Breast epithelium (tissue), 4 donors: Measurements from ENCODE around the gene KRTAP4-7. TPM values are rescaled to one million over a fixed set of nuclear protein-coding genes. Genes with fewer than 3 reads are reported as not detected.
"Not testable (repeated sequence)": the region's sequence is repeated elsewhere in the genome, so short reads cannot be mapped to it uniquely, and the experiment has no call there.

Source experiments
- DNase-seq, 2 donors: peaks; one replicate each; pipeline ENCODE4 v3.0.0-alpha.2; 2019; ENCODE audit warnings: low spot score in 2 of 2
- H3K27ac ChIP-seq, 2 donors: fragments of 200-600 bp; sonication (generic) in 1 of 2; one replicate each; pipeline ENCODE4 v1.5.1; 2016 to 2019; ENCODE audit warnings: mild to moderate bottlenecking in 1 of 2
- H3K27me3 ChIP-seq, 2 donors: fragments of 200-600 bp; sonication (generic) in 1 of 2; one replicate each; pipeline versions ENCODE4 v1.5.1 to v1.6.0; 2017 to 2019; ENCODE audit warnings: control low read depth in 1 of 2, mild to moderate bottlenecking in 1 of 2
- H3K36me3 ChIP-seq: fragments of 200-600 bp; one replicate; pipeline ENCODE4 v1.5.1; 2019
- H3K4me1 ChIP-seq, 2 donors: fragments of 200-600 bp; sonication (generic); one replicate each; pipeline ENCODE4 v1.5.1; 2016 to 2019; ENCODE audit warnings: control low read depth in 1 of 2
- H3K4me3 ChIP-seq, 3 donors: fragments of 200-600 bp; sonication (generic); 1 replicate in 2 of 3; 2 replicates in 1 of 3; pipeline ENCODE4 v1.5.1; 2016 to 2019; ENCODE audit warnings: mild to moderate bottlenecking in 3 of 3, moderate library complexity in 2 of 3
- H3K9me3 ChIP-seq, 2 donors: fragments of 200-600 bp; sonication (generic) in 1 of 2; one replicate each; pipeline ENCODE4 v1.5.1; 2016 to 2019; ENCODE audit warnings: control low read depth in 1 of 2
- POLR2A ChIP-seq: fragments of 450-650 bp; IDR thresholded peaks from one replicate; pipeline ENCODE4 v1.6.1; 2016; ENCODE audit warnings: antibody characterized with exemption, mild to moderate bottlenecking, moderate library complexity
- POLR2AphosphoS5 ChIP-seq, 3 donors: sonication (generic); formaldehyde crosslinking; IDR thresholded peaks; one replicate each; pipeline ENCODE4 v1.6.1; 2017; ENCODE audit warnings: antibody characterized with exemption in 3 of 3
- intact Hi-C: fragments of 100-400 bp; cut with DNase I; formaldehyde crosslinking; loops from one replicate; pipeline ENCODE4 v1.15.1; 2023; ENCODE audit warnings: low total_unique reads
- total RNA-seq, 3 donors: library from RNA; depleted of rRNA; stranded (reverse); fragments of >200 nt; gene quantifications; one replicate each; pipeline ENCODE4 v1.1.0, GENCODE V29; 2016
- TF ChIP-seq, protein P1 (sequence below), 3 donors: fragments of 450-650 bp; IDR thresholded peaks; one replicate each; pipeline ENCODE4 v1.5.1; 2016 to 2017; ENCODE audit warnings: antibody characterized with exemption in 3 of 3, mild to moderate bottlenecking in 3 of 3, moderate library complexity in 3 of 3

The KRTAP4-7 gene
- total RNA-seq, 3 donors from 2014 or later: not detected

DNA sequence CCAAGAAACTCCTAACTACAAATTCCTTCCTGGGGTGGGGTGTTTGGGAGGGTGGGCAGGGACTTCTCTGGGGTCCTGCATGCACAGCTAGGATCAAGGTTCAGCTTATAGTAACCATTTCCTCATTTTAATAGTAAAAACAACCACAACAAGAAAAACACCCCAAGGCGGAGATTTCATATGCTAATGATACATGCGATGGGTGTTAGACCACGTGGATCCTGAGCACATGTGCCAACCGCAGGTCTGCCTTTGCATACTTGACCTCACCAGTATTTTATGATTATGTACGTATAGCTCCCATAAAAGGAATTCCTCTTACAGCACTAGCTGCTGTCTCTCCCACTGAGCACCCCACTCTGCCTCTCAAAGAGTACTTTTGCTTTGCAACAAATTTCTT, 32.3 kb downstream of the KRTAP4-7 start:
- DNase-seq: no peak
- no peaks in the 10 kb centered on the region for H3K9me3 ChIP-seq
- TF ChIP-seq, protein P1, sequence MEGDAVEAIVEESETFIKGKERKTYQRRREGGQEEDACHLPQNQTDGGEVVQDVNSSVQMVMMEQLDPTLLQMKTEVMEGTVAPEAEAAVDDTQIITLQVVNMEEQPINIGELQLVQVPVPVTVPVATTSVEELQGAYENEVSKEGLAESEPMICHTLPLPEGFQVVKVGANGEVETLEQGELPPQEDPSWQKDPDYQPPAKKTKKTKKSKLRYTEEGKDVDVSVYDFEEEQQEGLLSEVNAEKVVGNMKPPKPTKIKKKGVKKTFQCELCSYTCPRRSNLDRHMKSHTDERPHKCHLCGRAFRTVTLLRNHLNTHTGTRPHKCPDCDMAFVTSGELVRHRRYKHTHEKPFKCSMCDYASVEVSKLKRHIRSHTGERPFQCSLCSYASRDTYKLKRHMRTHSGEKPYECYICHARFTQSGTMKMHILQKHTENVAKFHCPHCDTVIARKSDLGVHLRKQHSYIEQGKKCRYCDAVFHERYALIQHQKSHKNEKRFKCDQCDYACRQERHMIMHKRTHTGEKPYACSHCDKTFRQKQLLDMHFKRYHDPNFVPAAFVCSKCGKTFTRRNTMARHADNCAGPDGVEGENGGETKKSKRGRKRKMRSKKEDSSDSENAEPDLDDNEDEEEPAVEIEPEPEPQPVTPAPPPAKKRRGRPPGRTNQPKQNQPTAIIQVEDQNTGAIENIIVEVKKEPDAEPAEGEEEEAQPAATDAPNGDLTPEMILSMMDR (IDR thresholded peaks at IDR 0.05): no peak
- TF ChIP-seq POLR2A (no peak), POLR2AphosphoS5 (IDR thresholded peaks at IDR 0.05) (no peak)
- no peaks in the 10 kb centered on the region for H3K4me1 ChIP-seq
- no peak overlapping the region for H3K4me3 ChIP-seq
- H3K27ac ChIP-seq: no peak overlapping the region
- H3K36me3 ChIP-seq: no peaks in the 10 kb centered on the region
- H3K27me3 ChIP-seq: no peaks in the 10 kb centered on the region
- intact Hi-C loops: no loop called here

DNA sequence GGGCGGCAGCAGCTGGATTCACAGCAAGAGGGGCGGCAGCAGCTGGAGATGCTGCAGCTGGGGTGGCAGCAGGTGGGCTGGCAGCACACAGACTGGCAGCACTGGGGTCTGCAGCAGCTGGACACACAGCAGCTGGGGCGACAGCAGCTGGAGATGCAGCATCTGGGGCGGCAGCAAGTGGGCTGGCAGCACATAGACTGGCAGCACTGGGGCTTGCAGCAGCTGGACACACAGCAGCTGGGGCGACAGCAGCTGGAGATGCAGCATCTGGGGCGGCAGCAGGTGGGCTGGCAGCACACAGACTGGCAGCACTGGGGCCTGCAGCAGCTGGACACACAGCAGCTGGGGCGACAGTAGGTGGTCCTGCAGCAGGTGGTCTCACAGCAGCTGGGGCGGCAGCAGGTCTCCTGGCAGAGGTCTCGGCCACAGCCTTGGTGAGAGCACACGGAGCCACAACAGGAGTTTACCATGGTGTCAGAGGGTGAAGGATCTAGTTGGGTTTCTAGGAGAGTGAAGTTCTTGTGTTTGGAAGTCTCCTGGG, 34.0 kb downstream of the KRTAP4-7 start, which contains the start of gene KRTAP4-11:
KRTAP4-11 (minus strand) TSS at position 528 of the 541 bp plus-strand sequence; CDS start at position 470, 58 bp downstream.
- H3K27ac ChIP-seq, H3K4me3 ChIP-seq, H3K4me1 ChIP-seq, H3K9me3 ChIP-seq, H3K36me3 ChIP-seq, intact Hi-C loops, H3K27me3 ChIP-seq, DNase-seq: not testable (repeated sequence)

DNA sequence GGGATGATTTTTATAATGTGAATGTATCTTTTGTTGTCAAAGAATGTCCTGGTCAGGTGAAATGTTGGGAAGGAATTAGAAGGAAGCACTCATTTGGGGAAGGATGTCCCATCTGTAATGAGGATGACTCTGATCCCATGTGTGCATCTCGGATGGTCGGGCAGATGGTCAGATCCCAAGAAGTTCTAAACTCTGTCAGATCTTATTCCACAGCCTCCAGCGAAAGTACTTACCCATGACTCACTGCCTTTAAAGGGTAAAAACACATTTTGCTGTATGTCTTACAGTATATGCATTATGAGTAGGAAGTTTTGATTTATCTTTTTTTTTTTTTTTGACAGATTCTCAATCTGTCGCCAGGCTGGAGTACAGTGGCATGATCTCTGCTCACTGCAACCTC, 34.8 kb downstream of the KRTAP4-7 start:
- Histone ChIP-seq H3K27ac (no peak overlapping the region), H3K9me3 (no peaks in the 10 kb centered on the region), H3K27me3 (no peaks in the 10 kb centered on the region), H3K36me3 (no peaks in the 10 kb centered on the region), H3K4me3 (no peak overlapping the region), H3K4me1 (no peaks in the 10 kb centered on the region)
- DNase-seq: no peak
- intact Hi-C loops: no loop called here
- TF ChIP-seq, protein P1 (IDR thresholded peaks at IDR 0.05): no peak
- no peak for TF ChIP-seq POLR2AphosphoS5 (IDR thresholded peaks at IDR 0.05)
- TF ChIP-seq POLR2A: no peak

DNA sequence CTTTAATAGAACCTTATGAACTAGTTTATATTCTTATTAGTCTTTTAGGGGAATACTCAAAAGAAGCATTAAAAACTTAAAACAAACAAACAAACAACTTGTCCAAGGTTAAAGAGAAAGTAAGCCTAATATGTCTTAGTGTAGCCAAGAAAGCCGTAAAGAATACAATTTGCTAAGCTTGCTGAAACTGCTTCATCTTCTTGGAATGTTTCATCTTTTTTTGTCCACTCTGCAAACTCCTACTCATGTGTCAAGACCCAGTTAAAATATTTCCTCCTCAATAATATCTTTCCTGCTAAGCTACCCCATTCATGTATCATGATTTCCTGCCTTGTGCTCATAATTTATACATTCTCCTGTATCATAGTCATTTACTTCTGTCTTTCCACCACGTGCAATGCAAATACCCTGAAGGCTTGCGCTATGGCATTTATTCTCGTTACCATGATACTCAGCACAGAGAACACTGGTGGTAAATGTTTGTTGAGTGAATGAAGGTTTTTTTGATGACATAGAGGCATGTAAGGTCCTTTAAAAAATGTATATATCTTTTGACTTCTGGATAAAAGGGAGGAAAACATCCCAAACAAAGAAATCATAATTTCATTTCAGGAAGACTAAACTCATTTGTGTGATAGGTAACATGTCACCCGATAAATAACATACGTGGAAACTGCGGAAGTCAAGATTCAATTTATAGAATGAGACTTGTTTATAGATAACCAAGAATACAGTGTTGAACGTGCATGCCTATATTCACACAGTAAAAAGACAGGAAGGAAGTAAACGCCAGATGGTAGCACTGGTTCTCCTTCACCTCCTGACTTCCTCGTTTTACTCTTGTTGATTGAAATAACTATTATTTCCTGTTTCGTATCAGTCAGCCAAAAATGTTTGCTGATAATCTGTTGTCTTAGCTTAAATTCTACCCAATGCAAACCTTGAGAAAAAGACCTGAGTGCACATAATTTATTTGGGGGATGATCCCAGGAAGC, 36.0 kb downstream of the KRTAP4-7 start:
- H3K4me1 ChIP-seq, H3K4me3 ChIP-seq, H3K36me3 ChIP-seq, H3K27me3 ChIP-seq, H3K27ac ChIP-seq, DNase-seq, H3K9me3 ChIP-seq, intact Hi-C loops: not testable (repeated sequence)

DNA sequence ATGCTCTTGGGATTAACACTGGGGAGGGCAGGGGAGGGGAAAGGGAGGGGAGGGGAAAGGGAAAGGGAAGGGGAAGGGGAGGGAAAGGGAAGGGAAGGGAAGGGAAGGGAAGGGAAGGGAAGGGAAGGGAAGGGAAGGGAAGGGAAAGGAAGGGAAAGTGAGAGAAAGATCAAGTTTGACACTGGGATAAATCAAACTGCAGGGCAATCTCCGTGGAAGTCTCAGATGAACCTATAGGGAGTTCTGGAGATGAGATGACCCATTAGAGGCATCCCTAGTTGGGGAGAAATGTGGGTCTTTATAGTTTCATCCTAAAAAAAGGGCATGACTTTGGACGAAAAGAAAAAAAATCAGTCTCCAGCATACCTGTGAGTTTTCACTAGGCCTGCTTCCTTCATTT, 37.8 kb downstream of the KRTAP4-7 start:
- no peak for DNase-seq
- H3K27me3 ChIP-seq: no peaks in the 10 kb centered on the region
- no peaks in the 10 kb centered on the region for H3K4me1 ChIP-seq
- TF ChIP-seq POLR2A (no peak), POLR2AphosphoS5 (IDR thresholded peaks at IDR 0.05) (no peak)
- TF ChIP-seq, protein P1 (IDR thresholded peaks at IDR 0.05): no peak
- no peak overlapping the region for H3K27ac ChIP-seq
- H3K4me3 ChIP-seq: no peak overlapping the region
- no peaks in the 10 kb centered on the region for H3K9me3 ChIP-seq
- intact Hi-C loops: no loop called here
- H3K36me3 ChIP-seq: no peaks in the 10 kb centered on the region

DNA sequence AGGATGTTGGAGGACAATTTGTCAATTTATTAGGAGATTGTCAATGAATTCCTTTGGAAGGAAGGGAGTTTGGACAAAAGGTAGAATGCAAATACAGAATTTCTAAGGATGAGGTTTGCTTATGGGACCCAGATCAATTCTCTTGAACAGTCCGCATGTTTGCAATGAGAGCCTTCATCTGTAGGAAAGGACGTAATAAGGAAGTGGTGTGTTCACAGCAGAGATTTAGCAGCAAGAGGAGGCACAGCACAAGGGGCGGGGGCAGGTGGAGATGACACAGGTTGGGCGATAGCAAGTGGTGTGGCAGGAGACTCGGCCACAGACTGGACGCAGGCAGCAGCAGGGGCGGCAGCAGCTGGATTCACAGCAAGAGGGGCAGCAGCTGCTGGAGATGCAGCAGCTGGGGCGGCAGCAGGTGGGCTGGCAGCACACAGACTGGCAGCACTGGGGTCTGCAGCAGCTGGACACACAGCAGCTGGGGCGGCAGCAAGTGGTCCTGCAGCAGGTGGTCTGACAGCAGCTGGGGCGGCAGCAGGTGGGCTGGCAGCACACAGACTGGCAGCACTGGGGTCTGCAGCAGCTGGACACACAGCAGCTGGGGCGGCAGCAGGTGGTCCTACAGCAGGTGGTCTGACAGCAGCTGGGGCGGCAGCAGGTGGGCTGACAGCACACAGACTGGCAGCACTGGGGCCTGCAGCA, 39.5 kb downstream of the KRTAP4-7 start:
- H3K9me3 ChIP-seq, H3K36me3 ChIP-seq, H3K4me1 ChIP-seq, H3K4me3 ChIP-seq, intact Hi-C loops, H3K27me3 ChIP-seq, H3K27ac ChIP-seq, DNase-seq: not testable (repeated sequence)

DNA sequence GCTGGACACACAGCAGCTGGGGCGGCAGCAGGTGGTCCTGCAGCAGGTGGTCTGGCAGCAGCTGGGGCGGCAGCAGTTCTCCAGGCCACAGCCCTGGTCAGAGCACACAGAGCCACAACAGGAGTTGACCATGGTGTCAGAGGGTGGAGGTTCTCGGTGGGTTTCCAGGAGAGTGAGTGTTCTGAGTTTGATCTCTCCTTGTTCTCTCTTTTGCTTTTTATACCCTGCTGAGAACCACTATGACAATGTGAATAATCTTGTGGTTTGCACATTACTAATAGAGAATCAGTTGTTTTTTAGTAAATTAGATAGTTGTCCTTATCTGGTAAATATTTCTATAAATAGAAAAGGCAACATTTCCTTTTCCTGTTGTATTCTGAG, 40.0 kb downstream of the KRTAP4-7 start, which contains the start of gene KRTAP4-12:
KRTAP4-12 (minus strand) TSS at position 192 of the 381 bp plus-strand sequence; CDS start at position 132, 60 bp downstream.
- intact Hi-C loops, DNase-seq, H3K36me3 ChIP-seq: not testable (repeated sequence)

More for the DNA sequence above, 40.0 kb downstream of the KRTAP4-7 start, which contains the start of gene KRTAP4-12:
- not testable (repeated sequence) for H3K9me3 ChIP-seq, H3K4me1 ChIP-seq, H3K27me3 ChIP-seq, H3K4me3 ChIP-seq, H3K27ac ChIP-seq
